Right ventricle myocardium superior (tissue), 1 donor: Measurements from ENCODE around the gene SLC35A2. TPM values are rescaled to one million over a fixed set of nuclear protein-coding genes. Genes with fewer than 3 reads are reported as not detected.

ENCODE experiments used
- ATAC-seq: fragments of 200-7000 bp; cut with Tn5 transposase; one replicate; pipeline ENCODE4 v1.9.1; 2020; ENCODE audit warnings: mild to moderate bottlenecking; ENCODE audit not compliant: poor library complexity
- DNase-seq: peaks from one replicate; pipeline ENCODE4 v3.0.0-alpha.2; 2020
- intact Hi-C: fragments of 100-400 bp; cut with DNase I; formaldehyde crosslinking; loops from one replicate; pipeline ENCODE4 v1.11.2; 2022
- long read RNA-seq: library from polyadenylated mRNA; unstranded; transcript quantifications from one replicate; pipeline ENCODE4 v2.0.0, GENCODE V29; 2021
- total RNA-seq: library from RNA; stranded (reverse); fragmentation: NEBNext Ultra II Directional; extraction: Animal tissue kit (Norgen Biotek cat#: 25700); gene quantifications from one replicate; pipeline ENCODE4 v1.2.1, GENCODE V29; 2021
- donor health status: DM: no; HTN: yes; CAD: no; lungs with severe emphysema.

SLC35A2 gene
- 12.9 TPM for total RNA-seq
- long read RNA-seq, transcript SLC35A2-204 (4 exons, 3,047 nt): major isoform, 5 of 14 reads
- long read RNA-seq, partial matches to known transcripts: 2 of 14 reads
- long read RNA-seq, other reads (novel, unspliced or antisense): 2 of 14 reads

GRCh38 chrX:48911412-48912182, at the start of gene SLC35A2:
SLC35A2 (minus strand) TSS chrX:48911646; CDS start chrX:48911636, 10 bp downstream.
- intact Hi-C loops: no loop called here
- DNase-seq: peak; percentile 88
- ATAC-seq: peak; percentile 96

GRCh38 chrX:48960291-48960690, 48.8 kb upstream of the SLC35A2 start:
- intact Hi-C loops: no loop called here
- no peak for DNase-seq
- ATAC-seq: no peak

DNA sequence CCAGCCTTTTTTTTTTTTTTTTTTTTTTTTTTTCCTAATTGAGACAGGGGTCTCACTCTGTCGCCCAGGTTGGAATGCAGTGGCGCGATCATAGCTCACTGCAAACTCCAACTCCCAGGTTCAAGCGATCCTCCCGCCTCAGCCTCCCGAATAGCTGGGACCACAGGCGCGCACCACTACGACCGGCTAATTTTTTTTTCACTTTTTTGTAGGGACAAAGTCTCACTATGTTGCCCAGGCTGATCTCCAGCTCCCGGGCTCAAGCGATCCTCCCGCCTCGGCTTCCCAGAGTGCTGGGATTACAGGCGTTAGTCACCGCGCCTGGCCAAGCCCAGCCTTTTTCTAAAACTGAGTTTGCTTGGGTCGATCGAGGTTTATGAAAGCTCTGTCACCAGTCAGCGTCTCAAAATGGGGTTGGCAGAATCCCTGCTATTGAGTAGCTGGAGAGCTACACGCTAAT, 47.2 kb upstream of the SLC35A2 start:
- ATAC-seq (peak; percentile 5), DNase-seq (peak; percentile 59)
- intact Hi-C loops: no loop called here

DNA sequence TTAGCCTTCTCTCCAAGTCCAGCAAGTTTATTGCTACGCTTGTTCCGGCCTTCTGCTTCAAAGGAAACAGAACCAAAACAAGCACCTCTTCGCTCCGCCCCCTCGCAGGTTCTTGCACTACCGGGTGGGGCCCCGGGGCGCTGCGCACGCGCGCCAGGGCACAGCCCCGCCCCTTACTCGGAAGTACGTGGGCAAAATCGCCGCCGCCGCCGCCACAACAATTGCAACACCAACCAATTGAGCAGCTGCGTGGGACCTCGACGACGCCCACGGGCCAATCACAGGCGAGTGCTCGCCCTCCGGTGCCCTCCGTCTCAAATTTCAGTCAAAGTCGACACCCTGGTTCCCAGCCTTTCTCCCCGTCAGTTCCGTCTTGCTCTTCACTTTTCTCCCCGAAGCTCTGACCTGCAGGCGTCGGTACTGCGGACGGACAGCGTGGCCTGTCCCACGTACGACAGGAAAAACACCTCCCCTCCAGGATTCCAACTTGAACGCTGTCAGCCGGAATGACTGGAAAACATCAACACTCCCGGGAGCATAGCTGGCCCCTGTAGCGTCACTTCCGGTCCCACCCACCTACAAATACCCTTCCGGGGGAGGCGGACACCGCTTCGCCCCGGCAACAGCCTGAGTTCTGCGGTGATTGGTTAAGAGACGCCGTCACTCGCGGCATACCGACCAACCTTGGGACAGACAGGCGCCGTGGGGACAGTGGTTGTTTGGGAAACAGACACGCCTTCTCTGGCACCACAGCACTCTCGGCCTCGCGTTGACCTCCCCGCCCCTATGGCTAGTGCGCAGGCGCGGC, 46.6 kb upstream of the SLC35A2 start:
- peak; percentile 93 for ATAC-seq
- intact Hi-C loops: no loop called here
- peak; percentile 96 for DNase-seq

GRCh38 chrX:48957477-48957826, 46.0 kb upstream of the SLC35A2 start, which contains the start of gene OTUD5:
OTUD5 (minus strand) TSS chrX:48957607; CDS start chrX:48957570, 37 bp downstream.
- ATAC-seq: peak; percentile 27
- intact Hi-C loops: no loop called here

GRCh38 chrX:48956728-48957414, 45.4 kb upstream of the SLC35A2 start:
- DNase-seq (peak; percentile 42), ATAC-seq (no peak)
- intact Hi-C loops: no loop called here

More at GRCh38 chrX:48957477-48957826, 46.0 kb upstream of the SLC35A2 start, which contains the start of gene OTUD5:
- DNase-seq: peak; percentile 64

DNA sequence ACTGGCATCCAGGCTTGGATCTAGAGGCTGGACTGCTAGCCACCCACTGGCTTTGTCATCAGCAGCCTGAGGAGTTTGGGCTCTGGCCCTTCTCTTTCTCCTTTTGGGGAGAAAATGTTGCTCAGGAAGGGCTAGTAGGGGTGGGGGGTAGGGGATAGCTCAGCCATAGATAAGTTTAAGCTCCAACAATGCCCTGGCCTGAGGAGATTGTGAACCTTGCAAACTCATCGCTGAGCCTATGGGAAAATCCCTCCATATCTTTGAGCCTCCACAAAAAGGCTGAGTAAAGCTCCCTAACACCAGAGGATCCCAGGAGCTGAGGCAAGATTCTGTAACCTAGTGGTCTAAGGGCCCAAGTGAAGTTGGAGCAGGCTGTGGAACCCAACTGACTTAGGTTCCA, 37.1 kb upstream of the SLC35A2 start:
- no peak for ATAC-seq
- intact Hi-C loops: no loop called here
- no peak for DNase-seq

- ATAC-seq (peak; percentile 56), DNase-seq (peak; percentile 47)
- intact Hi-C loops: no loop called here
Observed at GRCh38 chrX:48945517-48946348, 34.3 kb upstream of the SLC35A2 start.

GRCh38 chrX:48942895-48943294, 31.4 kb upstream of the SLC35A2 start:
- no peak for DNase-seq

DNA sequence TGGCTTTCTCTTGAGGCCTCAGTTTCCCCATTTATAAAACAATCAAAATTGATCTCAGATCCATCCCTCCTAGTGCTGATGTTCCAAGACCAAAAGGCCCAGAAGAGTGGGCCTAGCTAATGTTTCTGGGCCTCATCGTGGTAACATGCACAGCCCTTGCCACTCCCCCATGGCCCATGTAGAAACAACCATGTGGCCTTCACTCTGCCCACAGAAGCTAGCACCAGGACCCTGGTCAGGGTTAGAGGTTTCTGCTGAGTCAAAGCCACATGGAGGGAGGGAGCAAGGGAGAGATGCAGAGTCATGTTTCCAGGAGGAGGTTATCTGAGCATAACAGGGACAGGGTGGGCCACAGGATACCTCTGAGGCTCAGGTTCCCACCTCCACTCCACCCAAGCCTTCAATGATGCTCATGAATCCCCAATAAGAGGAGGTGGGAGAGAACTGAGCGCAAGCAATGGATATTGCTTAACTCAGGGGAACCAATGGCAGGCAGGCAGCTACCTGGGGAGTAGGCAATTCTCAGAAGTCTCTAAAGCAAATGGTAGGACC, 29.0 kb upstream of the SLC35A2 start:
- no peak for DNase-seq
- ATAC-seq: no peak
- intact Hi-C loops: no loop called here

More at GRCh38 chrX:48942895-48943294, 31.4 kb upstream of the SLC35A2 start:
- intact Hi-C loops: no loop called here
- no peak for ATAC-seq

DNA sequence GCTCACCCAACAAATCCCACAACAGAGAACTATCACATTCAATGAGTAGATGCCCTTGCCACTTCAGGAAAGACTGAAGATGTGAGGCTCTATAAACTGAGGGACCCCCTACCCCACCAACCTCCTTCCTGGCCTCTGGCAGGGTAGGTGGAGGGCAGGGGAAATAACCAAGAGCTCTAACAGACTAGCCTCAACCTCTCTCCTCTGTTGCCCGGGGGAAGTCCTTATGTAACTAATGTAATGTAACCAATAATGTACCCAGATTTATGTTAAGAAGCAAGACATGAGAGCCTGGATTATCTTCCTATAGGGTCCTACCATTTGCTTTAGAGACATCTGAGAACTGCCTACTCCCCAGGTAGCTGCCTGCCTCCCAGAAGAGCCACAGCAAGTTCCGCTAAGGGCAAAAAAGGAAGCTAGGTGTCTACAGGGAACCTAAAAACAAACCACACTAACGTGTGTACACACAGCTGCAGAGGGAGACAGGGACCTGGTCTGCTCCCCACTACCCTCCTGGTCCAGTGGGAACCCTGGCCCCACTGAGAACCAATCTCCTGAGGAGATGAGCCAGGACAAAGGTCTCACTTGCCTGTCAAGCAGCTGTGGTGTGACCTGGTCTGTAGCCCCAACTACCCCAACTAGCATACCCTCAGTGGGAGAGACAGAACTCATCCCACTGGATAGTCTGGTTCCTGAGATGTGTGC, 28.2 kb upstream of the SLC35A2 start:
- intact Hi-C loops: no loop called here
- ATAC-seq (no peak), DNase-seq (no peak)

DNA sequence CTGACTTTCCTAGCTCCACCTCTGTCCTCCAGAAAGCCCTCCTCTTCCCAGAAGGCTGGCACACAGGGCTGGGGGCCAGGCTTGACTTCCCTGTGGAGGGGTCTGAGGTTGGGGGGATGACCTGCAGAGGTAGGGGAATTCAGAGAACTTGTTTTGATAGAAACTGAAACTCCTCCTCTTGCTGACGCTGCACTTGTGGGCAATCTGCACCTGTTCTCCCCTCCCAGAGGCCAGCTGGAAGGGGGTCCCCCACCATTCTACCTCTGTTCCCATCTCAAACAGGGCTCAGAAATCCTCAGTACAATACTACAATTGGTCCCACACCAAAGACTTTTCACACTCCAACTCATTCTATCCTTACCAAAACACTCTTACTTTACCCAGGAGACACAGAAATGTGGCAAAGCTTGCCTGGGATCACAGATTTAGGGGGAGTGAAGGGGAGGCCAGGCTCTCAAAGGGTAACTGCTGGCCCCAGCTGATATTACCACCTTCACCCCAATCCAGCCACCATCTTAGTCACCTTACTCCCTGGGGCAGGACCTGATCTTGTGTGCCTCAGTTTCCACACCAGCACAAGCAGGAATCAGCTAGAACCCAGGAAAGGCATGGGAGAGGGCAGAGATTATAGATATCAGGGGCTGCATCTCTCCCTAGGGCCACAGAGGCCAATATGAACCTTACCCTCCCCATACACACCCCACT, 27.4 kb upstream of the SLC35A2 start:
- no peak for DNase-seq
- no peak for ATAC-seq
- intact Hi-C loops: no loop called here

GRCh38 chrX:48937054-48937907, 25.8 kb upstream of the SLC35A2 start:
- peak; percentile 70 for DNase-seq
- peak; percentile 39 for ATAC-seq
- intact Hi-C loops: no loop called here

DNA sequence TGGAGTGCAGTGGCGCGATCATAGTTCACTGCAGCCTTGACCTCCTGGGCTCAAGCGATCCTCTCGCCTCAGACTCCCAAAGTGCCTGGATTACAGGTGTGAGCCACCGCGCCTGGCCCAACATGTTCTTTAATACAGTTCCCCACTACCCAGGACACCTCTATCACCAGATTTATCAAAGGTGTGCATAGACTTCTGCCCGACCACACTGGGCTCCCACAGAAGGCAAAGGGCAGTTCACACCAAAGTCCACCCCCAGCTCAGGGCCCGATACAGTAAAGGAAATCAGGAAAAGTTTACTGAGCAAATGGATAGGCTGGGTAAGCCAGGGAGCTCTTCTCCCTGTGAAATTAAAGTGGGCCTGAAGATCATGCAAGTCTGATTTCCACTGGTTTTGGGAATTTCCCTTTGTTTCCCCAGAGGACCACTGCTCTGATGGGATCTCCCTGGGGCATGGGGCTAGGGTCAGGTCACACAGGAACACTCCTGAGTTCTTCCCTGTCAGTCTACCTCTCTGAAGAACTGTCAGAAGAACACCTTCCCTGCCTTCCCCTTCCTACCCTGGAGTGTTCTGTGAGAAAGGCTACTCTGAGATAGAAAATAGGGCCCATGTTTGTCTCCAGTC, 25.1 kb upstream of the SLC35A2 start:
- no peak for DNase-seq
- intact Hi-C loops: no loop called here
- no peak for ATAC-seq

GRCh38 chrX:48935301-48935670, 23.8 kb upstream of the SLC35A2 start:
- no peak for DNase-seq
- intact Hi-C loops: no loop called here
- no peak for ATAC-seq
